Vagina (tissue), 2 donors: ENCODE measurements around the gene INTS3.
A peak's percentile ranks its signal among the peaks of the same experiment; 100 is the strongest.

Experiments used
- CTCF ChIP-seq, 3 experiments: fragments of 450-650 bp in 2 of 3; fragments of 200-600 bp in 1 of 3; sonication (generic) in 1 of 3; IDR thresholded peaks; one replicate each; pipeline ENCODE4 v1.5.1; 2017 to 2019; ENCODE audit warnings: antibody characterized with exemption in 3 of 3, mild to moderate bottlenecking in 2 of 3, moderate library complexity in 2 of 3
- POLR2AphosphoS5 ChIP-seq, 2 donors: sonication (generic); formaldehyde crosslinking; IDR thresholded peaks; one replicate each; pipeline ENCODE4 v1.9.0; 2017; ENCODE audit warnings: antibody characterized with exemption in 2 of 2, mild to moderate bottlenecking in 2 of 2, low read depth in 1 of 2; ENCODE audit not compliant: insufficient read depth in 1 of 2

GRCh38 chr1:153805042-153805745 is 77.3 kb downstream of the INTS3 start:
- TF ChIP-seq CTCF (IDR thresholded peaks at IDR 0.05), result no peak
- peak in 1 of 2 donors; percentile 66 for TF ChIP-seq POLR2AphosphoS5 (IDR thresholded peaks at IDR 0.05; ENCODE audit: insufficient read depth in 1 of 2, low read depth in 1 of 2)
